GM04503 (cell line): ENCODE measurements around the gene SPEM2.

Experiments used
- DNase-seq: peaks from one replicate; pipeline ENCODE4 v3.0.0-alpha.2; 2012; ENCODE audit warnings: low read depth

Gene SPEM2

DNA sequence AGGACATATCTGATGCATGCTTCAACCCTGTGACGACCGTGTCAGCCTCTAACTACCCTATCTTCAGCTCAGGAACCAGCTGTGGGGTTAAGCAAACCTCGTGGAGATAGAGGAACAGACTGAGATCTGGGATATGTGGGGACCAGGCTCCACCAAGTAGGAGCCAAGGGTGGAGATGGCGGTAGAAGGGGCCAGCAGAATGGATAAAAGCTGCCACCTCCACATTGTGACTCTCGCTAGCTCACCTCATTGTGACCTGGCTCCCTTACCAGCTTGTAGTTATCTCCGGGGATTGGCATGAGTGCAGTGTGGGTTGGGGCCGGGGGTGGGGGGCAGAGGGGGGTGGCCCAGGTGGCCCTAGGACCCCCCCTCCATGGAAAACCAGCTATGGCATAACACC is at the start of gene SPEM2:
SPEM2 (plus strand) TSS at position 301 of the 400 bp plus-strand sequence; CDS start at position 374, 73 bp downstream.
- DNase-seq, result no peak

DNA sequence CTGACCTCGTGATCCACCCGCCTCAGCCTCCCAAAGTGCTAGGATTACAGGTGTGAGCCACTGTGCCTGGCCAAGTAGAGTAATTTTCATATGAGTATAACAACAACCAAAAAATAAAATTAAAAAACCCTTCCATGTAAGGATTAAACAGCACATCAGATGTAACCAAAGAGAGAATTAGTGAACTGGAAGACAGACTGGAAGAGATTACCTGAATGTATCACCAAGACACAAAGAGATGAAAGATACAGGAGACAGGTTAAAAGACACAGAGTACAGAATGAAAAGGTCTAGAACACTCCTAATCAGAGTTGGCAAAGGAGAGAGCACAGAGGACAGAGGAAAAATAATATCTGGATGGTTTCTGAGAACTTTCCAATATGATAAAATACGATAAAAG is 46.3 kb upstream of the SPEM2 start:
- no peak for DNase-seq

- no peak for DNase-seq
These were observed 45.1 kb upstream of the SPEM2 start for GRCh38 chr17:7380321-7380720.

DNA sequence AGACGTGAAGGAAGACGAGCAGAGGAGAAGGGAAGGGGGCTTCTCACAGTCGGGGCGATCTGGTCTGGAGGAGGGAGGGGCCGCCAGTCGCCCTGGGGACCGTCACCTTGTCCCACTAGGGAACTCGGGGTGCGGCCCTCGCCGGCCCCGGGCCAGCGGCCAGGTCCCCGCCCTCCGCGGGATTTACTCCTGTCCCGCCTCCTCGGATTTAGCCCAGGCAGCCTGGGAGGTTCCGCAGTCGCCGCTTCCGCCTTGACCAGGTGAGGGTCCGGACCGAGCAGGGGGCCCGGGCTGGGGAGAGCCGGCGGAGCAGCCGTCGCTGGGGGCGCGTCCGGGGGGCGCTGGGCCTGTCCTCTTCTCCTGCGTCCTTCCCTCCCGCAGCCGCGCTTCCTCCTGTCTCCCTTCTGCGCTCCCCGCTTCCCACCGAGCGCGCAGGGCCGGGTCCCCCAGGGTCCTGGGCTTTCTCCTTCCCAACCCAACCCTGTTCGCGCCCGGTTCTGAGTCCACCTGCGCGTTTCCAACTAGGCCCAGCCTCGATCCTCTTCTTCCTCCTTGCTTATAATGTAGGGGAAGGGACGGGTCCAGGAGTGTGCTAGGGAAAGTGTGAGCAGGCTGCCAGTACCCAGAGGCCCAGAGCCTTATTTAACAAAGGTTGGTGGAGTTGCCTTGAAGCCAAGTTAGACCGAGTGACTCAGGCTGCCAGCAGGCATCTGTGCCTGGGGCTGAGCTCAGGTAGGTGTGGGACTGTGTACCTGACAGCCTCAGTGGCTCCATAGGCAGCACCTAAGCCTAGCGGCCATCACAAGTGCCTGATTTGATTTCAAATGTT is 44.3 kb upstream of the SPEM2 start, which contains the start of gene TNK1:
TNK1 (plus strand) TSS at position 235 of the 829 bp plus-strand sequence. CDS start 1,838 bp downstream, outside the sequence.
- DNase-seq, result no peak

GRCh38 chr17:7382901-7383300 is 42.5 kb upstream of the SPEM2 start:
- DNase-seq, result no peak

DNA sequence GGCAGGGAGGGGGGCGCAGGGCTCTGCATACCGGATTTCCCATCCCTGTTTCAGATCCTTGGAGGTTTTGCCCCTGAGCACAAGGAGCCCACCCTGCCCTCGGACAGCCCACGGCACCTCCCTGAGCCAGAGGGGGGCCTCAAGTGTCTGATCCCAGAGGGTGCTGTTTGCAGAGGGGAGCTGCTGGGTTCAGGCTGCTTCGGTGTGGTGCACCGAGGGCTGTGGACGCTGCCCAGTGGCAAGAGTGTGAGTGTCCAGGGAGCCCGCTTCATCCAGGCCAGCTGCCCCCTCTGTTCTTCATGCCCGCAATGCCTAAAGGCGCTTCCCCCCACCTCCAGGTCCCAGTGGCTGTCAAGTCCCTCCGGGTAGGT is 42.1 kb upstream of the SPEM2 start:
- DNase-seq, result no peak

DNA sequence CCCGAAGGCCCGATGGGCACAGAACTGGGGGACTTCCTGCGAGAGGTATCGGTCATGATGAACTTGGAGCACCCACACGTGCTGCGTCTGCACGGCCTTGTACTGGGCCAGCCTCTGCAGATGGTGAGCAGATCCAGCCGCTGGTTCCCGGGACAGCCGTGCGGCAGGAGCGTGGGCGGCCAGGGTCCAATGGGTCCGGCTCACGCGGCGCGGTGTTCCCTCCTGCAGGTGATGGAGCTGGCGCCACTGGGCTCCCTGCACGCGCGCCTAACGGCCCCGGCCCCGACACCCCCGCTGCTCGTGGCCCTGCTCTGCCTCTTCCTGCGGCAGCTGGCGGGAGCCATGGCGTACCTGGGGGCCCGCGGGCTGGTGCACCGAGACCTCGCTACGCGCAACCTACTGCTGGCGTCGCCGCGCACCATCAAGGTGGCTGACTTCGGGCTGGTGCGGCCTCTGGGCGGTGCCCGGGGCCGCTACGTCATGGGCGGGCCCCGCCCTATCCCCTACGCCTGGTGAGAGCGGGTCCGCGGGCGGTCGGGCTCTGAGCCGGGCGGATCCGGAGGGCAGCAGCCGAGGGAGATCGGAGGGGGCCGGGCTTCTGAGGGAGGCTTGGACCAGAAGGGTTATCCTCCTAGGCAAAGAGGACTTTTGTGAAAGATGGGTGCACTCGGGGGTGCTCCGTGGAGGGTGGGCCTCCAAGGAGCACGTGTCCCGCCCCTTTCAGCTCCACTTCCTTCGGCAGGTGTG is 41.5 kb upstream of the SPEM2 start:
- DNase-seq, result no peak

DNA sequence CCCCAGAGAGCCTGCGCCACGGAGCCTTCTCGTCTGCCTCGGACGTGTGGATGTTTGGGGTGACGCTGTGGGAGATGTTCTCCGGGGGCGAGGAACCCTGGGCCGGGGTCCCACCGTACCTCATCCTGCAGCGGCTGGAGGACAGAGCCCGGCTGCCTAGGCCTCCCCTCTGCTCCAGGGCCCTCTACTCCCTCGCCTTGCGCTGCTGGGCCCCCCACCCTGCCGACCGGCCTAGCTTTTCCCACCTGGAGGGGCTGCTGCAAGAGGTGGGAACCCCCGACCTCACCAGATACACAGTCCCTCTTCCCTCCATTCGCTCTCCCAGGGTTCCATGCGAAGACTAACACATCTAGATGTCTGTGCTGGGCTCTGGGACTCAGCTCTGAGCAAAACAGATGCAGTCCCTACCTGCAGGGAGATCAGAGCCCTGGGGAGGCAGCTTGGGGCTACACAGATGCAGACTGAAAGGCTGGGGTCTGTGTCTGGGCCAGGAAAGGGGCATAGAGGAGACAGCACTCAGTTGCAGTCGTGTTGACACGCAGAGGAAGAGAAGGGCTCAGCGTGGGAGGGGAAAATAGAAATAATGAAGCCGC is 40.8 kb upstream of the SPEM2 start:
- no peak for DNase-seq

DNA sequence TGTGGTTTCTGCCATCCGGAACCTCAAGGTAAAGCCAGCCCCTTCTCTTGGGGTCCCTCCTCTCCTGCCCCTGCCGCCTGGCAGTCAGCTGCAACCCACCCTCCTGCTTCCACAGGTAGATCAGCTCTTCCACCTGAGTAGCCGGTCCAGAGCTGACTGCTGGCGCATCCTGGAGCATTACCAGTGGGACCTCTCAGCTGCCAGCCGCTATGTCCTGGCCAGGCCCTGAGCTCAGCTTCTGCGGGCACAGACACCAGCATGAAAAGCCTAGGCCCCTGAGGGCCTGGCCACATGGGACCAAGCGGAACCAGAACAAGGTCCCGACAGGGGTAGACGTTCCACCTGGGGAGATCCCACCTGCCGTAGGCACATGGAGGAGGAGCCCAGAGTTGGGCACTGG is 36.6 kb upstream of the SPEM2 start:
- DNase-seq, result no peak

DNA sequence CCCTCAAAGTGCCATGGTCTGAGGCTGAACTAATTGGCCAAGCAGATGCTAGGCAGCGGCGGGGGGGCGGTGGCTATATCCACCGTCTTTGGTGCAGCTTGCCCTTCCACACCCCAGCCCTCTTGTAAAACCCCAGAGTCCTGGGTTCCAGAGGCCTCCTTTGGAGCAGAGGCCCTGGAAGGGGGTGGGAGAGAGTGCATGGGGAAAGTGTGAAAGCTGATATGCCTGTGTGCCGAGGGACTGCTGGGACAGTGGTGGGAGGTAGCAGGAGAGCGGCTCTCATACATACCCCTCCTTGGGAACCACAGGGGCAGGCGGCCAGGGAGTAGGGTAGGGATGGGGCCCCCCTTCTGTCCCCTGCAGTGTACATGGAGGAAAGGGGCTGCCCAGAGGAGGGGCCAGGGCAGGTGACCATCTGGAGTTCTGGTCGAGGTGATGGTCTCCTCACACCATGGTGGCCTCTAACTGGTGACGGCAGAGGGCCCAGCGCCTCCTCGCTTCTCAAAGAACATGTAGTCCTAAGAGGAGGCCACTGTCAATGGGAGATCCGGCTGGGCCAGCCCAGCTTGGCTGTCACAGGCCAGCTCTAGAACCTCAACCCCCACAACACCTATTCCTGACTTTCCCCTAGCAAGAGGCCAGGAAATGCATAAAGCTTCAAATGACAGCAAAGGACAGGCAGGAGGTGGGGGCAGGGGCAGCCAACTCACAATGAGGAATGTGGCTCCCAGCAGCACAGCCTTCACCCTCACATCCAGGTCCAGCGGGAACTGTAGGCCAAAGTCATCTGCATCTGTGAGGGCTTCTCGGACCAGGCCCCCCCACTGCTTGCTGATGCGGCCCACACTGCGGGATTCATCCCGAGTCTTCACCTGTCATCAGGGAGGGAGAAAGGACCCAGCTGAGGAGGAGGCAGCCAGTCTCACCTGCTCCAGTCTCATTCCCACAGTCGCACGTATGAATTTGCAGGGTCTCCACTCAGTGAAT is 35.2 kb upstream of the SPEM2 start:
- no peak for DNase-seq

DNA sequence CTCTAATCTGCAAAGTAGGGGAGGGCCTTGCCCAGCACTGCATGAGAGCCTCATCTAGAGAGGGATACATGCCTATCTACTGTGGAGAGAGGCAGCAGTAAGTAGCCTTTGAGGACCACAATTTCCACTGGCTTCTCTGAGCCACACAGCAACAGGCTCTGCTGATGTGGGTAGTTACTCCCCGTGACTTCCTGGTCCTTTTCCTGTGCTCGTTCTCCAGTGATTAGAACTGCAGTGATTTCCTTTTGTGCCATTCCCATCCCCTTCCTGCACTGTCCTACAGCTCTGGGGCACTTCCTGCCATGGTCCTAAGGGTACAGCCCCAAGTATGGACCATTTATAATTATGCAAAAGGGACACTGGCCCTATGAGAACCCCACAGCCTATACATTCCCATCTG is 34.1 kb upstream of the SPEM2 start:
- DNase-seq, result no peak

DNA sequence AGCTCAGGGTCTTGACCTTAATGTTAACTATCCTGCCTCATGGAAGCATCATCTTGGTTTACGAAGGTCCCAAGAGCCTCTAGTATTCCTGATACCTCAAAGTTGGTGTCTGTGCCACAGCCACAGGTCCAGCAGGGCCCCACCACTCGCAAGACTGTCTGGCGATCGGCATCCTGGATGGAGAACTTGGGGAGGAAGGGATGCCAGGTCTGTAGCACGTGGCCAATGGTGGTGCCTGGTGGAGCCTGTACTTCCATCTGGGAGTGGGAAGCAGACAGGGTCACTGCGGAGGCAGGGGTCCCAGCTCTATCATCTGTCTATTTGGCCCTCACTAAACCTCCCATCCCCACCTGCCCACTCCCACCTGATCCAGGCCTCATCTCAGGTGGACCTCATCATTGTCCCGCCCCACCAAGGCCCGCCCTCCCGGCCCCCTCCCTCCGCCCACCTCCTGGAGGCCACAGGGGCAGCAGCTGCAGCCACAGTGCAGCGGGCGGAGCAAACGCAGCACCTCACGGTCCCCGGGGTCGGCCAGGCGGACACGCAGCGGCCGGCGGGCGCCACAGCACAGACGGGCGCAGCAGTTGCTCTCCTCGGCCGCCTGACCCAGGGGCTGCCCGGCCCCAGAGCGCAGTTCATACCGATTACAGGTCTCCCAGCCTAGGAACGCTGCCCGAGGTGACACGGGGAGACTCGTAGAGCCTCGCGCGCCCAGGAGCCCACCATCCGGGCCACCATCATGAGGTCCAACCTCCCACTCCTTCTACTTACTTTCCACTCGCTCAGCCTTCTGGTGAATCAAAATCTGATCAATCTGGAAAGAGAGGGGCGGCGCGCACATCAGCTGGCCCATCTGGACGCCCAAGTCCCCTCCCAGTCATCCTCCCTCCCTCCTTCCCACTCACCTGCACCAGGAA is 32.5 kb upstream of the SPEM2 start:
- no peak for DNase-seq

DNA sequence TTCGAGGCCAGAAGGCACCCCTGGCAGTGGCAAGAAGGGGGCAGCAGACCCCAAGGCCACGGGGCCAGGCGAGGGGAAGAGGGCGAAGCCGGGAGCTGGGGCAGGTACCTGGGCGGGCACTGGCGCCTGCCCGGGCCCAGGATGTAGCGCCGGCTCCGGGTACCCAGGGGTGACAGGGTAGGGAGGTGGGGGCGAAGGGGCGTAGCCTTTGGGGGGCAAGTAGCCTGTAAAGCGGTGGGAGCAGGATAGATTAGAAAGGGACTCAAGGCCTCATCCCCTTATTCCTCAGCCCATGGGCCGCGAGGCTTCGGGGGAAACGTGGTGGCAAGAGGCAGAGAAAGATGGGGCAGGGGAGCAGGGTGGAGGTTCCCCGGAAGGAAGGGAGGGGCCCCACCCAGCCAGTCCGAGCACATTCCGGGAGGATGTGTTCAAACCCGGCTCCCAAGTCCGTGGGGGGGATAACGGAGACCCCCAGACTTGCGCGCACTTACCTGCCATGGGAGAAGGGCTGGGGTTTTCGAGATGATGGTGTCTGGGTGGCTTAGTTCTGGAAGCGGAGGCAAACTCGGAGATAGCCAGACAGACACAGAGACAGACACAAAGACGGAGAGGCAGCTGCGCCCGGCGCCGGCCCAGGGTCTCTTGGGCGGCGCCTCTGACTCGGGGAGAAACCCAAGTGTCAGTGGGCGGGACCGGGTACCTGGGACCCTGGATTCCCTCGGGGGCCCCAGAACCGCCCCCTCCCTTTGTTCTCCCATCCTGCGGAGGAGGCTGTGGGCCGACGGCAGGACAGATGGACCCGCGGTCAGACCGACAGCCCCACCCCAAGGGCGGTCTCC is 31.6 kb upstream of the SPEM2 start:
- no peak for DNase-seq

GRCh38 chr17:7394452-7395191 is 30.8 kb upstream of the SPEM2 start, which contains the start of gene PLSCR3:
Gene PLSCR3, minus strand, starts transcription at chr17:7394525. Its CDS starts 415 bp downstream, at chr17:7394110.
- no peak for DNase-seq

DNA sequence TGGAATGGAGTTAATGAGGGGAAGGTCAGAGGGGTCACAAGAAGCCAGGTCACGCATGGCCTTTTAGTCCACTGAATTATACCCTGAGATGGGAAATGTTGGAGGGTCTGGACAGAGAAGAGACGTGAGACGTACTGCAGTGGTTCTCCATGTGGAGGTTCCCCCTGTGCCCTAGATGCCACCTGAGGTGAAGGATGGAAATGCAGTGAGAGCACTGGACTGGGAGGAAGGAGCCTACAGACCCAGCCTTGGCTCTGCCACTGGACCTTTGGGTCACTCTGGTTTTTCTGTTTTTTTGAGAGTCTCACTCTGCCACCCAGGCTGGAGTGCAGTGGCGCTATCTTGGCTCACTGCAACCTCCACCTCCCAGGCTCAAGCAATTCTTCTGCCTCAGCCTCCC is 29.3 kb upstream of the SPEM2 start:
- no peak for DNase-seq

- no peak for DNase-seq
These were observed 26.8 kb upstream of the SPEM2 start for GRCh38 chr17:7398612-7399011.

DNA sequence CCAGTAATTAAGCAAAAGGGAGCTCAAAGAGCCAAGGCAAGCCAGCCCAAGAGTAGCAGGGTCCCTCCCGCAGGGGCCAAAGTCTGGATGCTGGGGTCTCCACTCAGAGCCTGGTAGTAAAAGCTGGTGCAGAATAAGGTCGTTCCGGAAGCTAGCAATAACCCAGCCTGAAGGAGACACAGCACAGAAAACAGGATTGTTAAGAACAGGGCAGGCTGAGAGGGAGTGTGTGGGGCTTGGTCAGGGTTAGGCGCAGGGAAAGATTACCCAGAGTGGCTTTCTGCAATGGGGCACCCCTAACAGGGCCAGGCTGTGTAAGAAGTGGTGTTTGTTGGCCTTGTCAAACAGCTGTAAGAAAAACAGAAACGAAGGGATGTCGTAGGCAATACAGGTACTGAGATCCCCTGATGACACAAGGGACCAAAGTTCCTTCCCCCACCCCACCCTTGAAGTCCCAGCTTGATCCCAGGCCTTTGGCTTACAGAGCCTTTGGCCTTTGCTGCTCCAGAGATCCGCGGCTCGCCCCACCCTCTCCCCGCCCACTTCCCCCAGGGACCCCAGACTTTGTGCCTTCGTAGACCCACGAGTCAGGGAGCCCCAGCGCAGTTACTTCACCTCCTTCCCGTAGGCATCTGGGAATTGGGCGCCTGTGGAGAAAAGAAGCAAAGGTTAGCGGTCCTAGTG is 22.2 kb upstream of the SPEM2 start:
- DNase-seq, result no peak

GRCh38 chr17:7403727-7403976 is 21.8 kb upstream of the SPEM2 start:
- DNase-seq, result no peak
